ENCODE data around the gene ACADVL.
"Not testable (repeated sequence)": the region's sequence is repeated elsewhere in the genome, so short reads cannot be mapped to it uniquely, and the experiment has no call there.

ACADVL gene

GRCh38 chr17:7219812-7220592 lies at the start of gene ACADVL, which contains the start of gene DLG4:
TSS of gene ACADVL (plus strand) at chr17:7219938. CDS start at chr17:7219985, 47 bp downstream.
TSS of gene DLG4 (minus strand) at chr17:7219836.
- peak in 1 of 2 experiments; percentile 80 for DNase-seq

- DNase-seq = not testable (repeated sequence)
These were observed 47.1 kb upstream of the ACADVL start for GRCh38 chr17:7172522-7173191.

DNA sequence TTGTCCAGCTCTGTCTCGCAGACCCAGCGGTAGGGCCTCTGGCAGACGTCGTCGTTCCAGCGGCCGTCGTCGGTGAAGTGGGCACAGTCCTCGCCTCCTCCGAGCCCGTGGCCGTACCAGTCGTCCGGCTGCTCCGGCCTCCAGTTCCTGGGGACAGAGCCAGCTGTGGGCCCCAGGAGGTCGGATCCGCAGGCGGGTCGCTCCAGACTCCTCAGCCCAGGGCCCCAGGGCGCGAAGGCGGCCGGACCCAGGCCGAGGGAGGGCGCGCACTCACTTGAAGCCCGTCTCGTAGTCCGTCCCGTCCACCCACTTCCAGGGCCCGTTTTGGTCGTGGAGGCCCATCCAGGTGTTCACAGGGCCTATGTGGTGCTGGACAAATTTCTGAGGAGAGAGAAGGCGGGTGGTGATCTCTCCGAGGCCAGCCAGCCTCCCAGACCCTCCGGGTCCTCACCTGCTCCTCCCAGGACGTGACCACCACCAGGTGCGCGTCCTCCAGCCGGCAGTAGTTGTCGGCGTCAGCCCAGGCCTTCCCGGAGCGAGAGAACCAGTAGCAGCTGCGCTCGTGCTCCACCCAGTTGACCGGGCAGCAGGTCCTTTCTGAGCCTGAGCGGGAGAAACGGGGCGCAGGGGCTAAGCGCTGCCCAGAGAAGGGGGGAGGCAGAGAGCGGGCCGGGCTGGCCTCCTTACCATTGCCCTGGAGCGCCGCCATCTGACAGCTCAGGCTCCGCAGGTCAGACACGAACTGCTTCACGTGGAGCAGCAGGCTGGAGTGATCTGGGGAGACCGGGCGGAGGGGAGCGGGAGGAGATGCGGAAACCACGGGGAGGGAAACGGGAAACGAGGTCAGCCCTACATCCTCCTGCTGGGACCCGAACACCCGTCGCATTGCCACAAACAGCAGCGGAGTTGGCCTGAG lies 45.8 kb upstream of the ACADVL start:
- DNase-seq = no peak

GRCh38 chr17:7174603-7175326 lies 45.0 kb upstream of the ACADVL start:
- no peak for DNase-seq

- DNase-seq = no peak
These were observed 44.4 kb upstream of the ACADVL start for GRCh38 chr17:7175330-7175733.

GRCh38 chr17:7176107-7176840 lies 43.5 kb upstream of the ACADVL start:
- no peak for DNase-seq

DNA sequence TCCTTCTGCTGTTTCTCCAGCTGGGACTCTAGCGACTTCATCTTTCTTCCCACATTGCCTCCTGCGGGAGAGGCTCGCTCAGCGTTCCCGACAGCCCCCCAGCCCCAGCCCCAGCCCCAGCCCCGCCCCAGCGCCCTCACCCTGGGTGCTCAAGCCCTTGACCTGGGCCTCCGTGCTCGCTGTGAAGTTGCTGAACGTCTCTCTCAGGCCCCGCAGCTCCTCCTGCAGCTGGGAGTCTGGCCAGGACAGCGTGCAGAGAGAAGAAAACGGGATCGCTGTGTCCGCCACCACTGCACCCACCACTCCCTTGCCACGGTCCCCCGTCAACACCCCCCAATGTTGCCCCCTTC lies 42.9 kb upstream of the ACADVL start:
- no peak for DNase-seq

- DNase-seq = peak; percentile 32 to 70
These were observed 42.4 kb upstream of the ACADVL start for GRCh38 chr17:7177191-7177953.

DNA sequence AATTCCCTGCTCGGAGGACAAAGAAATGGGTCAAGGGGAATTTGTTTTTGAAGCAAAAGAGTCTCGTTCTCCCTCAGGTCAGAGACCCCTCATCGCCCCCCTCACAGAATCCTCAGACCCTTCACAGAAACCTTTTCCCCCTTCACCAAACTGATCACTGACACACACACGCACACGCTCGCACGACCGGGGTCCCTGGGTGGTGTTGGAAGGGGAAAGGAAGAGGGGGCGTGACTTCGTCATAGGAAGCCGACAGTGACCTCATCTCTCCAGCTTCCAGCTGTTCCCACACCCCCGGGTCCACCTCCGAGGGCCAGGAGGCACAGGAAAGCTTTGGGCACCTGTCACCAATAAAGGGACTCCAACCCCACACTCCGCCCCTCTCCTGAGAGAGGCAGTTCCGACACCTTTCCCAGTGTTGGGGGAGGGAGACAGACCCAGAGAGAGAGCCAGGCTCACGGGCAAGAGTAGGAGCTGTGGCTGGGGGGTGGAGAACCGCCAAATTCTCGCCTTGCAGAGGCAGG lies 41.7 kb upstream of the ACADVL start:
- no peak for DNase-seq

- no peak for DNase-seq
These were observed 40.8 kb upstream of the ACADVL start for GRCh38 chr17:7178973-7179316.

DNA sequence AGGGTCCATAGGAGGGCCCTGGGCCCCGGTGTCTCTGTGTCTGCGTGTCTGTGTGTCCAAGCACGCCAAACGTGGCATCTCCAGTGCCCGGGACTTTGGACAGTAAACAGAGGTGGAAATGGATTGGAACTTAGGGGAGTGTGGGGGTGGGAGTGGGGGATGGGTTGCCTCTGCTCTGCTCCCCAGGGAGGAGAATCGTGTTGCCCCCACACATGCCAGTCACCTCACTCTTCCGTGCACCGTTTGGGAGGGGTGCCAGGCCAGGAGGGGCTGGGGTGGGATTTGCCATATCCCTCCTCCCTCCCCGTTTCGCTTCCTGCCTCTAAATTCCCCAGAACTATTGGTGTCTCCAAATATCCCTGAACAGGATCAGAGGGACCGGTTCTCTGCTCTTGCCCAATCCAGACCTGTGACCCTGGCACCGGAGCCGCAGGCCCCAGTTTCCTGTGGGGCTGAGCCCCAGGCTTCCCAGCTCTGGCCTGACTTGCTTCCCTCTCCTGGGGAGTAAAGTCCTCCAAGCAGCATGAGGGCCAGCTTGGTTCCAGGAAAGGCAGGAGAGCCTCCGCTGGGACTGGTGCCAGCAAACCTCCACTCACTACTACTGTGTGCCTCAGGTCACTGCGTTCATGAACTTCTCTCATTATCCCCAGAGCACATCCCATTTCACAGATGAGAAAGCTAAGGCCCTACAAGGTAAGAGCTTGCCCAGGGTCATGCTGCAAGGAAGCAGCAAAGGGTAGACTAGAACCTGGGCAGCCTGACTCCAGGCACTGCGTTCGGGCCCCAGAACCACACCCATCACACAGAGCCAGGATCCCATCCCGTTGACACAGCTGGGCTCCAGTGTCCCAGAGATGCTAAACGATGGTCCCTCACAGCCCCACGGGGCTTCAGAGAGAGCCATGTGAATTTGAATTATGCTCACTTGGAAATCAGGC lies 40.2 kb upstream of the ACADVL start, which contains the start of gene ASGR1:
Gene ASGR1, minus strand, starts transcription at position 54 of the 938 bp plus-strand sequence. CDS start 807 bp downstream, outside the sequence.
- DNase-seq = no peak

- DNase-seq = not testable (repeated sequence)
These were observed 37.6 kb upstream of the ACADVL start for GRCh38 chr17:7182101-7182500.

DNA sequence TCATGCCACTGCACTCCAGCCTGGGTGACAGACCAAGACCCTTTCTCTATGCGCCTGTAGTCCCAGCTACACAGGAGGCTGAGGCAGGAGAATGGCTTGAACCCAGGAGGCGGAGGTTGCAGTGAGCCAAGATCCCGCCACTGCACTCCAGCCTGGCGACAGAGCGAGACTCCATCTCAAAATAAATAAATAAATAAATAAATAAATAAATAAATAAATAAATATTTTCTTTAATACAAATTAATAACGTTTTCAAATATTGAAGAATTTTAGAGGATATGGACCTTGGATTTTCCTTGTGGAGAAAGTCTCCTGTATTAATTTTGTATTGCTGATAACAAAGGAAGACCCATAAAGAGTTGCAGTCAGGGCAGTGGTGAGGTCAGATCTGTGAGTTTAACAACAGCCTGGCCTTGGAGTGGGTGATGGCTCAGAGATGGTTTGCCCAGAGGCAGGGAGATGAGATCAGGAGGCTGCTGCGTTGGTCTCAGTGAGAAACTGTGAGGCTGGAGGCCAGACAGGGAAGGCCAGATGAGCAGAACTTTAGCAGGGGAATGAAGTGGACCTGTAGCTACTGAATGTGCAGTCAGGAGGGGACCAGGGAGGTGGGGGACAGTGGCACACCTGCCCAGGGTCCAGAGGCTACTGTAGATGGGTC lies 36.2 kb upstream of the ACADVL start:
- no peak for DNase-seq

GRCh38 chr17:7184091-7184488 lies 35.6 kb upstream of the ACADVL start:
- no peak for DNase-seq

- no peak for DNase-seq
These were observed 35.1 kb upstream of the ACADVL start for GRCh38 chr17:7184647-7185046.

GRCh38 chr17:7186241-7186640 lies 33.5 kb upstream of the ACADVL start:
- no peak for DNase-seq

DNA sequence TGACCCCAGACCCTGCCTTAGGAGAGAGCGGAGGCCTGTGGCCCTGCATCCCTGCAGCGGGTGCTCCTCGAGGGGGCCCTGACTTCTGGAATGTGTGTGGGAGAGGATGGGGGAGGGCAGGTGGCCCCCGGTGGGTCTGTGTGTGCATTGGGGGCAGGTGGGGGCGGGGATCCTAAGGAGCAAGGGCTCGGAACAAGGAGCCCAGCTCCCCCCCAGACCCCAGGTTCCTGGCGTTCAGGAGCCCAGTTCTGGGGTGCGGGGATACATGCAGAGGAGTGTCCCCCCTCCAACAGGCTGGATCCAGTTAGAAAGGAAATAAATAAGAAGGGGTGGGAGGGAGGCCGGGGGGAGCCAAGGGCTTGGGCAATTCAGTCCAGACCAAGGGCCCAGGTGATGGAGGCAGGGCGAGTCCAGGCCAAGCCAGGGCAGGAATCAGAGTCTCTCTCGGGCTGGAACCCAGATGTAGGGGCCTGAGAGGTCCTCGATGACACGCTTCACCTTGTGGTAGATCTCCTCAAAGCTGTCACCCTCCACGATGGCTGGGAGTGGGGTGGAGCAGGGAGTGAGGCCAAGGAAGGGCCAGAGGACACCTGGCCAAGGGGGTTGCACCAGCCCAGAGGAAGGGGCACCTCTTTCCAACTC lies 29.3 kb upstream of the ACADVL start:
- no peak for DNase-seq

GRCh38 chr17:7191069-7191468 lies 28.7 kb upstream of the ACADVL start:
- DNase-seq = no peak

All from NCI-H446 (cell line).